Stimulated activated CD8-positive, alpha-beta memory T cell treated with anti-CD3 and anti-CD28 coated beads, Interleukin-15, amount 100 ng/mL, for 4 hours (primary cell): ENCODE measurements around the gene PFKFB2.

Experiments used
- DNase-seq, 2 donors: peaks; one replicate each; pipeline ENCODE4 v3.0.0-alpha.2; 2020; ENCODE audit warnings: low read depth in 2 of 2

Gene PFKFB2

GRCh38 chr1:207088701-207089626 is 35.9 kb downstream of the PFKFB2 start, which contains the start of gene C4BPB:
TSS of gene C4BPB (plus strand) at chr1:207088860. CDS start at chr1:207089532, 672 bp downstream.
- DNase-seq = no peak

DNA sequence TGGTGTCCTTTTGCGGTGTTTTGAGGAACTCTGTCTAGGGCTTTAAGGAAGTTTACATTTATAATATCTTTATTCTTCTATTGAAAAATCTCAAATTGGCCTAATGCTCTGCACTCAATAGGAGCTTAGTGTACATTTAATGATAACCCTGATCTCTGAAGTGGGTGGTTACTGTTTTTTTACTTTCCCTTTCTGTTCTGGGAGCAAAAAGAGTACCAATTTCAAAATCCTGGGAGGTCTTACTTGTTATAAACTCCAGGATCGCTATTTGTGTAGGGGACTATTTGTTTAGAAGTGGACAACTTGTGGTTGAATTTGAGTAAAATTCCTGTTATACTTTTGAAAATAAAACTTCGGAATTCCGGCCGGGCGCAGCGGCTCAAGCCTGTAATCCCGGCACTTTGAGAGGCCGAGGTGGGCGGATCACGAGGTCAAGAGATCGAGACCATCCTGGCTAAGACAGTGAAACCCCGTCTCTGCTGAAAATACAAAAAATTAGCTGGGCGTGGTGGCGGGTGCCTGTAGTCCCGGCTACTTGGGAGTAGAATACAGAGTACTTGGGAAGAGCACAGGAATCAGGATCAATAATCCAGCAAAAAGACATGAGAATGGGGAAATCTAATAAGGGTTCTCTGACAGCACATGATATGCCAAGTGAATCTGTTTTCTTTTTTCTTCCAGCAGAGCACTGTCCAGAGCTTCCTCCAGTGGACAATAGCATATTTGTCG is 36.7 kb downstream of the PFKFB2 start:
- no peak for DNase-seq

- no peak for DNase-seq
Observed at GRCh38 chr1:207091200-207091908, 38.3 kb downstream of the PFKFB2 start.

DNA sequence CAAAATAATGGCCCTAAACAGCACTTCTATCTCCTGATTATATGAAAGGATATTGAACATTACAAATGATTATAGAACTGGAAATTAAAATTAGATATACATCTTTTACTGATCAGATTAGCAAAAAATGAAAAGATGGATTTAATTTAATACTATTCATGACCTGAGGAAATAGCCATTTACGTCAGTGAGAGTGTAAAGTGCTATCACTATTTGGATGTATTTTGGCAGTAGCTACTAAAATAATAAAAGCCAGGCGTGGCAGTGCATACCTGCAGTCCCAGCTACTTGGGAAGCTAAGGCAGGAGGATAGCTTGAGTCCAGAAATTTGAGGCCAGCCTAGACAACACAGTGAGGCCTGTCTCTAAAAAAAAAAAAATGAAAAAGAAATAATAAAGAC is 40.9 kb downstream of the PFKFB2 start:
- DNase-seq = no peak

DNA sequence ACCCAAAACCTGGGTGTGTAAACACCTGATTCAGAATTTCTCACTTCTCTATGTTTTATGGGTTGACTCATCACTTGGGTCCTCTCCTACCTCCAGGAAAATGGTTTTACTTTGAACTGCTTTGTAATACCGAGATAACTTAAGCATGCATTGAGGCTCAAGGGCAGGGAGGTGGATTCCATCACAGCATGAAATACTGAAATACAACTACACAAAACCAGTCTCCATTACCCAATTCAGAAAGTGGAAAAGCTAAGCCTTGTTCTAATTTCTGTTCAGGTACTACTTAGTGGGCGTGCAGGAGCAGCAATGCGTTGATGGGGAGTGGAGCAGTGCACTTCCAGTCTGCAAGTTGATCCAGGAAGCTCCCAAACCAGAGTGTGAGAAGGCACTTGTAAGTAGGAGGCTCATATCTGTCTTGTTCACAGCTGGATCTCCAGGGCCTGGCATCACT is 44.8 kb downstream of the PFKFB2 start:
- no peak for DNase-seq

DNA sequence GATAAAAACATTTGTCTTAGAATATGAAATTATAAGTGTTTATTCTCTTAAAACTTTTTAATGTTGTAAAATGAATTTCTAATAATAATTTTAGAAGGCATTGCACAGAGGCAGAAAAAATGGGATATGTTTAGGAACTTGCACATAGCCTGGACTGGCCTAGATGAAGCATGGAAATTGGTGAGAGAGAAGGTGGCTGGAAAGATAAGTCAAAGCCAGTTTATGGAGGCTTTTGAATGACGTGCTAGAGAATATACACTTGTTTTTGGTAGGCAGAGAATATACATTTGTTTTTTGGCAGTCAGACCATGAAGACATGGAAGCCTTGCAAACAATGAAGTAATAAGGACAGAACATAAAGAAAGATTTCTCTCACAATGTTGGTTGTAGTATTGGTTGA is 48.6 kb downstream of the PFKFB2 start:
- no peak for DNase-seq

GRCh38 chr1:207102146-207102545 is 49.1 kb downstream of the PFKFB2 start:
- no peak for DNase-seq

DNA sequence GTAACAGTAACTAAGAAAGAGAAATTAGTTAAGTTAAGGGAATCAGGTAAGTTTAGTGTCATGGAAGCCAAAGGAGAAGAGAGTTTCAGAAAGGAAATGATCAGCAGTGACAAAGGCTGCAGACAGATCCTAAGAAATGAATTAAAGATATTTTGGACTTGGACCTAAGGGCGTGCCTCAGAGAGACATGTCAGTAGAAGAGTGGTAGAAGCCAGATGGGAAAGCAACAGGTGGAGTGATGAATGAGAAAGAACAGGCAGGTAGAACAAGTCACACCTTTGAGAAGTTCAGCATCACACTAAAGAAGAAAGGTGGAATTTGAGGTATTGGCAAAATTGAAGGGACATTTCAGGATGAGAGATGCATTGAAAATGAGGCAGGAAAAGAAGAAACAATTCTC is 49.6 kb downstream of the PFKFB2 start:
- no peak for DNase-seq

GRCh38 chr1:207103892-207104373 is 50.9 kb downstream of the PFKFB2 start, which contains the start of gene C4BPA:
TSS of gene C4BPA (plus strand) at chr1:207104233. CDS start at chr1:207113026, 8,793 bp downstream.
- DNase-seq = no peak

- DNase-seq = no peak
Observed at GRCh38 chr1:207109004-207109403, 55.9 kb downstream of the PFKFB2 start.

GRCh38 chr1:207112616-207113296 is 59.7 kb downstream of the PFKFB2 start:
- no peak for DNase-seq

GRCh38 chr1:207115269-207115668 is 62.2 kb downstream of the PFKFB2 start:
- no peak for DNase-seq

GRCh38 chr1:207124389-207124788 is 71.3 kb downstream of the PFKFB2 start:
- DNase-seq = no peak

GRCh38 chr1:207128336-207128921 is 75.4 kb downstream of the PFKFB2 start:
- no peak for DNase-seq

DNA sequence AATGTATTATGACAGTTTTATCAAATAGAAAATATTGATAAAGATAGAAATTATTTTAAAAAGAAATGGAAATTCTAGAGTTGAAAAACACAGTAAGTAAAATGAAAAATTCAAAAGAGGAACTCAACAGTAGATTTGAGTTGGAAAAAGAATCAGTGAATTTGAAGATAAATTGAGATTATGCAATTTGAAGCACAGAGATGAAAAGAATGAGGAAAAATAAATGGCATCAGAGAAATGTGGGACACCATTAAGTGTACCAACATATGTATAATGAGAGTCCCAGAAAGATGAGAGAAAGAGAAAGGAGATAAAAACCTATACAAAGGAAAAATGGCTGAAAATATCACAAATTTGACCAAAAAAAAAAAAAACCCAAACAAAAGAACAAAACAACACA is 76.0 kb downstream of the PFKFB2 start:
- DNase-seq = no peak
